ENCODE results near the gene XXYLT1.

DNA sequence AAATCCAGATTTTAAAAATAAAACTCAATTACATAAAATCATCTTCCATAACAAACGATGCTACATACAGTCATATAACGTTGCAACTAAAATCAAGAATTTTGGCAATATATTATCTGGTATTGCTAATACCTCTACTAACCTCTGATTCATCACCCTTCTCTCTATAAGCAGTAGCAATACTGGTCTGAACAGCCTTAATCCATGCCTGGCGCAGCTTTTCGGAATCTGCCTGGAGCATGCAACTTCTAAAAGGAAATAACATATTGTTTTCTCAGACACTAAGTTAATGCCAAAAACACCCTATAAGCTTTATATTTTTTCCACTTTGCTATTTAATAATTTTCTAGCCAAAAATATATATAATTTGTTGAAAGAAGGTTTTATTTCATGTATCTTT is 35.4 kb upstream of the XXYLT1 start:
- no peak for TF ChIP-seq CTCF (IDR thresholded peaks at IDR 0.05 in 2 of 3, conservative IDR thresholded peaks at IDR 0.05 in 1 of 3; ENCODE audit: insufficient read depth in 2 of 3, low read depth in 1 of 3, low read length in 3 of 3)
- TF ChIP-seq ELK1 (CRISPR knock-in tag; IDR thresholded peaks at IDR 0.05): no peak
- no peak for TF ChIP-seq HNRNPH1 (optimal IDR thresholded peaks at IDR 0.05; ENCODE audit: low read depth, low read length)
- no peak for TF ChIP-seq RBM22 (IDR thresholded peaks at IDR 0.05; ENCODE audit: low read depth, low read length, poor library complexity, severe bottlenecking)
- TF ChIP-seq RAD21 (CRISPR knock-in tag; conservative IDR thresholded peaks at IDR 0.05 in 1 of 2, IDR thresholded peaks at IDR 0.05 in 1 of 2): no peak
- TF ChIP-seq RREB1 (CRISPR knock-in tag; IDR thresholded peaks at IDR 0.05): no peak
- no peak for TF ChIP-seq SMC3 (conservative IDR thresholded peaks at IDR 0.05; ENCODE audit: insufficient read depth, low read depth, low read length)
- TF ChIP-seq RBM25 (IDR thresholded peaks at IDR 0.05; ENCODE audit: low read depth, low read length, severe bottlenecking): no peak
- TF ChIP-seq ETV6 (IDR thresholded peaks at IDR 0.05; ENCODE audit: borderline replicate concordance in 1 of 2, low read depth in 2 of 2, low read length in 1 of 2): no peak
- TF ChIP-seq ETV6 (CRISPR knock-in tag; IDR thresholded peaks at IDR 0.05; ENCODE audit: borderline replicate concordance): no peak
- no peak for TF ChIP-seq SMAD3 (CRISPR knock-in tag; conservative IDR thresholded peaks at IDR 0.05)

All from K562 (cell line).